Measurements from ENCODE around the gene UBE2S. TPM values are rescaled to one million over a fixed set of nuclear protein-coding genes. Genes with fewer than 3 reads are reported as not detected.
"Not testable (repeated sequence)": the region's sequence is repeated elsewhere in the genome, so short reads cannot be mapped to it uniquely, and the experiment has no call there.

The UBE2S gene
- total RNA-seq, 2 experiments from 2014 or later: 50.9 to 62.9 TPM

- no peaks in the 10 kb centered on the region for H3K27me3 ChIP-seq (ENCODE audit: control insufficient read depth in 1 of 2, insufficient read depth in 2 of 2, low read length in 2 of 2)
- CTCF ChIA-PET: interaction anchor here (0.6 kb wide), 1 partner anchor 11 kb away, joined by 3 read pairs; no protein-coding TSS in a partner anchor
- intact Hi-C loops (cut with DNase I, micrococcal nuclease): loop anchor here in 1 of 2 experiments (1.0 to 10.0 kb wide), 6 partner anchors 20 to 229 kb away; partner anchors contain the start of genes C19orf85, ISOC2, KMT5C and PPP6R1
Measured at GRCh38 chr19:55406091-55406825, 1.3 kb downstream of the UBE2S start.

DNA sequence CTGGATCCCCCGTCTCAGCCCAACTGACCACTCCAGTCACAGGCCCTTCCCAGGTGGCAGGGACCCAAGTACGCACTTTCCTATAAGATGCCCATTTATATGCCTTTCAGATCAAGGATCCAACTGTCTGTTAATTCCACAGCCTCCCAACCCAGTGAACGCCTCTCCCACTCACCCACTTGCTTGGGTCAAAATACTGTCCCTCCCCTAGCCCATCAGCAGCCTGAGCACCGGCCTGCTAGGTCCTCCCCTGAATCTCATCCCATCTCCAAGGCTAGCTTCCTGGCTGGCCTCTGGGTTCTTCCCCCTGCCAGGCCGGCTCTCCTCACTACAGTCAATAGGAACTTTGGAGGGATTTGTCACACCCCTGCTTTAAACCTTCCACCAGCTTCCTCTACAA is 1.9 kb downstream of the UBE2S start:
- H3K27me3 Mint-ChIP-seq: no peaks in the 10 kb centered on the region
- Histone ChIP-seq H3K4me3 (ENCODE audit: low read length) (no peak overlapping the region), H3K36me3 (ENCODE audit: insufficient read depth, low read length) (peaks cover 39% of the 10 kb centered on the region), H3K9me3 (ENCODE audit: control insufficient read depth in 1 of 2, insufficient read depth in 1 of 2, low read length in 2 of 2) (peaks cover 0 to 3% of the 10 kb centered on the region in 2 experiments), H3K27ac (ENCODE audit: low read depth in 1 of 2, low read length in 2 of 2) (no peak overlapping the region), H3K27me3 (ENCODE audit: control insufficient read depth in 1 of 2, insufficient read depth in 2 of 2, low read length in 2 of 2) (no peaks in the 10 kb centered on the region), H3K4me1 (ENCODE audit: insufficient read depth, low read length) (peaks cover 34% of the 10 kb centered on the region)
- ChIA-PET POLR2A (interaction anchor here (1.0 to 2.3 kb wide), 3 partner anchors 66 to 146 kb away, joined by 3 to 19 read pairs (median 4); partner anchors contain the start of genes KMT5C and ZNF628), CTCF (interaction anchor here (0.6 kb wide), 1 partner anchor 11 kb away, joined by 3 read pairs; no protein-coding TSS in a partner anchor)
- peaks cover 65% of the 10 kb centered on the region for H3K36me3 Mint-ChIP-seq (ENCODE audit: low read depth)
- ATAC-seq (ENCODE audit: poor library complexity) (no peak), DNase-seq (no peak)
- peak overlapping the region; percentile 99 for H3K27ac Mint-ChIP-seq
- intact Hi-C loops (cut with DNase I, micrococcal nuclease): loop anchor here in 1 of 2 experiments (1.0 to 10.0 kb wide), 6 partner anchors 19 to 229 kb away; partner anchors contain the start of genes C19orf85, ISOC2, KMT5C and PPP6R1
- no peak for TF ChIP-seq CTCF (IDR thresholded peaks at IDR 0.05)
- peak overlapping the region; percentile 94 for H3K4me3 Mint-ChIP-seq
- H3K4me1 Mint-ChIP-seq (ENCODE audit: low read depth): peaks cover 29% of the 10 kb centered on the region
- H3K9me3 Mint-ChIP-seq: no peaks in the 10 kb centered on the region

More at GRCh38 chr19:55406091-55406825, 1.3 kb downstream of the UBE2S start:
- TF ChIP-seq CTCF (IDR thresholded peaks at IDR 0.05): no peak
- H3K36me3 Mint-ChIP-seq (ENCODE audit: low read depth): peaks cover 60% of the 10 kb centered on the region
- Histone ChIP-seq H3K36me3 (ENCODE audit: insufficient read depth, low read length) (peaks cover 35% of the 10 kb centered on the region), H3K4me1 (ENCODE audit: insufficient read depth, low read length) (peaks cover 34% of the 10 kb centered on the region), H3K9me3 (ENCODE audit: control insufficient read depth in 1 of 2, insufficient read depth in 1 of 2, low read length in 2 of 2) (peaks cover 0 to 3% of the 10 kb centered on the region in 2 experiments), H3K4me3 (ENCODE audit: low read length) (peak overlapping the region; percentile 61), H3K27ac (ENCODE audit: low read depth in 1 of 2, low read length in 2 of 2) (no peak overlapping the region)
- ATAC-seq (ENCODE audit: poor library complexity) (no peak), DNase-seq (peak in 1 of 14 experiments; percentile 38)
- peak overlapping the region; percentile 94 for H3K4me3 Mint-ChIP-seq
- peaks cover 29% of the 10 kb centered on the region for H3K4me1 Mint-ChIP-seq (ENCODE audit: low read depth)
- no peaks in the 10 kb centered on the region for H3K9me3 Mint-ChIP-seq
- peak overlapping the region; percentile 99 for H3K27ac Mint-ChIP-seq
- H3K27me3 Mint-ChIP-seq: no peaks in the 10 kb centered on the region
- POLR2A ChIA-PET: interaction anchor here (1.0 to 2.3 kb wide), 8 partner anchors 12 to 152 kb away, joined by 3 to 45 read pairs (median 11); partner anchors contain the start of genes KMT5C, PPP6R1, RPL28 and TMEM238

- ChIA-PET CTCF (no interaction called here), POLR2A (interaction anchor here (0.7 to 0.9 kb wide), 2 partner anchors 15 to 18 kb away, joined by 3 to 4 read pairs; no protein-coding TSS in a partner anchor)
- H3K4me1 Mint-ChIP-seq (ENCODE audit: low read depth): peaks cover 27% of the 10 kb centered on the region
- Histone ChIP-seq H3K36me3 (ENCODE audit: insufficient read depth, low read length) (peaks cover 43% of the 10 kb centered on the region), H3K4me3 (ENCODE audit: low read length) (no peak overlapping the region), H3K9me3 (ENCODE audit: control insufficient read depth in 1 of 2, insufficient read depth in 1 of 2, low read length in 2 of 2) (no peaks in the 10 kb centered on the region), H3K27ac (ENCODE audit: low read depth in 1 of 2, low read length in 2 of 2) (no peak overlapping the region), H3K27me3 (ENCODE audit: control insufficient read depth in 1 of 2, insufficient read depth in 2 of 2, low read length in 2 of 2) (no peaks in the 10 kb centered on the region), H3K4me1 (ENCODE audit: insufficient read depth, low read length) (peaks cover 25% of the 10 kb centered on the region)
- no peaks in the 10 kb centered on the region for H3K27me3 Mint-ChIP-seq
- TF ChIP-seq CTCF (IDR thresholded peaks at IDR 0.05): no peak
- no peaks in the 10 kb centered on the region for H3K9me3 Mint-ChIP-seq
- peaks cover 66% of the 10 kb centered on the region for H3K36me3 Mint-ChIP-seq (ENCODE audit: low read depth)
- no peak overlapping the region for H3K27ac Mint-ChIP-seq
- ATAC-seq (ENCODE audit: poor library complexity) (no peak), DNase-seq (no peak)
- no peak overlapping the region for H3K4me3 Mint-ChIP-seq
- intact Hi-C loops (cut with DNase I, micrococcal nuclease): loop anchor here in 1 of 2 experiments (10.0 kb wide), 2 partner anchors 202 to 232 kb away; partner anchors contain the start of genes ZNF524 and ZNF865
Measured at GRCh38 chr19:55402509-55402908, 5.1 kb downstream of the UBE2S start.

GRCh38 chr19:55401390-55401789 is 6.2 kb downstream of the UBE2S start:
- H3K4me3 ChIP-seq (ENCODE audit: low read length); H3K27me3 ChIP-seq (ENCODE audit: control insufficient read depth in 1 of 2, insufficient read depth in 2 of 2, low read length in 2 of 2); ATAC-seq (ENCODE audit: poor library complexity); H3K9me3 Mint-ChIP-seq; H3K4me3 Mint-ChIP-seq; H3K27me3 Mint-ChIP-seq; CTCF ChIA-PET; H3K27ac ChIP-seq (ENCODE audit: low read depth in 1 of 2, low read length in 2 of 2); DNase-seq; H3K9me3 ChIP-seq (ENCODE audit: control insufficient read depth in 1 of 2, insufficient read depth in 1 of 2, low read length in 2 of 2); H3K27ac Mint-ChIP-seq: not testable (repeated sequence)
- peaks cover 61% of the 10 kb centered on the region for H3K36me3 Mint-ChIP-seq (ENCODE audit: low read depth)
- H3K4me1 Mint-ChIP-seq (ENCODE audit: low read depth): peaks cover 20% of the 10 kb centered on the region
- intact Hi-C loops (cut with DNase I, micrococcal nuclease): loop anchor here in 1 of 2 experiments (10.0 kb wide), 2 partner anchors 203 to 233 kb away; partner anchors contain the start of genes ZNF524 and ZNF865
- peaks cover 18% of the 10 kb centered on the region for H3K4me1 ChIP-seq (ENCODE audit: insufficient read depth, low read length)
- H3K36me3 ChIP-seq (ENCODE audit: insufficient read depth, low read length): peaks cover 43% of the 10 kb centered on the region
- POLR2A ChIA-PET: interaction anchor here (2.1 to 2.7 kb wide), 2 partner anchors 12 to 14 kb away, joined by 7 to 10 read pairs; partner anchors contain the start of gene RPL28

Data from CD4-positive, alpha-beta T cell (primary cell).